ENCODE results near the gene MATN3. TPM values are rescaled to one million over a fixed set of nuclear protein-coding genes. Genes with fewer than 3 reads are reported as not detected.
A peak's percentile ranks its signal among the peaks of the same experiment; 100 is the strongest.

Gene MATN3
- total RNA-seq, 1 donor from 2014 or later: 0.45 TPM

DNA sequence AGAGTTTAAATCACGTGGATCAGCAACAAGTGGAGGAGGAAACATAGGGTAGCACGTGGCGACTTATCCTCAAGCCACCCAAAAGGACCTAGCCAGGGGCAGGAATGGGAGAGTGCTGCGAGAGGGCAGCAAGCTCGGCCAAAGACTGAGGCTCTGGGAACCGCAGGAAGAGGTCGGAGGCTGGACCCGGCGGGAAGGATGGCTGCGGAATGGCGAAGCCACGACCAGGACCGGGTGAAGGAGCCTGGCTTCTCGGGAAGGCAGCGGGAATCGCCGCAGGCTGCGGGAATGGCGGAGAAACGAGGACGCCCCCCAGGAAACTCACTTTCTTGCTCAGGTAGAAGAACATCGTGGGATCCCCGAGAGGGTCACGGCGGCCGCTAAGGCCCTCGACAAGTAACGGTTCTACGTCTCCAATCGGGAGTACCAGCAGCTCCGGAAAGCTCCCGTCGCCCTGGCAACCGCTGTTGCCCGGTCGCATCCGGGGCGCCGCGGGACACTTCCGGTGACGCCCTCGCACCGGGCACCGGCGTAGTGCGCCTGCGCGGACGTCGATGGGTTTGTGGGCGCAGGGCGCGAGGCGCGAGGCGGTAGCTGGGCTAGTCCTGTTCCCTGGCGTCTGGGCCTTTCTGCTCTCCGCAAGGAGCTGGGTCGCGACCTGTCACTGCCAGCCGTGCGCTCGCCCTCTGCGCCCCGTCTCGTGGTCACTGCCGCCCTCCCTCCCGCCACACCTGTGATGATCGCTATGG, 22.6 kb downstream of the MATN3 start, which contains the start of gene WDR35:
WDR35 (minus strand) TSS at position 439 of the 749 bp plus-strand sequence; CDS start at position 349, 90 bp downstream.
- peak within 1 kb of the TSS; percentile 95 for H3K4me3 Mint-ChIP-seq
- Histone ChIP-seq H3K9me3 (ENCODE audit: low read depth) (no peaks in the 10 kb centered on the region), H3F3A (ENCODE audit: low read depth) (peaks cover 30% of the 10 kb centered on the region), H4K20me1 (ENCODE audit: low read depth) (no peaks in the 10 kb centered on the region), H3K27me3 (no peaks in the 10 kb centered on the region), H3K27ac (no peak within 1 kb of the TSS), H3K9ac (peak within 1 kb of the TSS; percentile 43), H3K4me2 (peak within 1 kb of the TSS; percentile 96), H3K79me2 (ENCODE audit: low read depth) (peaks cover 48% of the 10 kb centered on the region), H2AFZ (replicated peaks) (peak within 1 kb of the TSS; percentile 98), H3K36me3 (no peaks in the 10 kb centered on the region), H3K4me1 (peaks cover 20% of the 10 kb centered on the region), H3K4me3 (peak within 1 kb of the TSS; percentile 84)
- peaks cover 15% of the 10 kb centered on the region for H3K36me3 Mint-ChIP-seq
- peaks cover 34% of the 10 kb centered on the region for H3K4me1 Mint-ChIP-seq
- peak; percentile 98 for DNase-seq (ENCODE audit: low spot score)
- TF ChIP-seq, protein P1, sequence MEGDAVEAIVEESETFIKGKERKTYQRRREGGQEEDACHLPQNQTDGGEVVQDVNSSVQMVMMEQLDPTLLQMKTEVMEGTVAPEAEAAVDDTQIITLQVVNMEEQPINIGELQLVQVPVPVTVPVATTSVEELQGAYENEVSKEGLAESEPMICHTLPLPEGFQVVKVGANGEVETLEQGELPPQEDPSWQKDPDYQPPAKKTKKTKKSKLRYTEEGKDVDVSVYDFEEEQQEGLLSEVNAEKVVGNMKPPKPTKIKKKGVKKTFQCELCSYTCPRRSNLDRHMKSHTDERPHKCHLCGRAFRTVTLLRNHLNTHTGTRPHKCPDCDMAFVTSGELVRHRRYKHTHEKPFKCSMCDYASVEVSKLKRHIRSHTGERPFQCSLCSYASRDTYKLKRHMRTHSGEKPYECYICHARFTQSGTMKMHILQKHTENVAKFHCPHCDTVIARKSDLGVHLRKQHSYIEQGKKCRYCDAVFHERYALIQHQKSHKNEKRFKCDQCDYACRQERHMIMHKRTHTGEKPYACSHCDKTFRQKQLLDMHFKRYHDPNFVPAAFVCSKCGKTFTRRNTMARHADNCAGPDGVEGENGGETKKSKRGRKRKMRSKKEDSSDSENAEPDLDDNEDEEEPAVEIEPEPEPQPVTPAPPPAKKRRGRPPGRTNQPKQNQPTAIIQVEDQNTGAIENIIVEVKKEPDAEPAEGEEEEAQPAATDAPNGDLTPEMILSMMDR (IDR thresholded peaks at IDR 0.05): no peak
- peak; percentile 46 for TF ChIP-seq EZH2 (IDR thresholded peaks at IDR 0.05)
- H3K27me3 Mint-ChIP-seq (ENCODE audit: insufficient read depth, low read depth): peaks cover 3% of the 10 kb centered on the region
- peak within 1 kb of the TSS; percentile 40 for H3K27ac Mint-ChIP-seq
- H3K9me3 Mint-ChIP-seq: no peaks in the 10 kb centered on the region

DNA sequence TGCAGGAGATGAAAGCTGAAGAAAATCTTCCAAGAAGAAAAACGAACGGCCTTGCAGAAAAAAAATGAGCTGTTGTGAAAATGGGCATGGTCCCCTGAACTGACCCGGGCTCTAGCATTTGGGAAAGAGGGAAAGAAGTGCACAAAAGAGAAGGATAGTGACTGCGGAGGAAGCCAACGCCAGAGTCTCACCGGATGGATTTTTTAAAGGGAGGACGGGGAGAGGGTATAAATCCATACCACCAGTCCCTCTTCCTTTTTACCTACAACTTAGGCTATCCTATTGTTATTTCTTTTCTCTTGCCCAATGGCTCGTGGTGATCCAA, 23.2 kb downstream of the MATN3 start:
- peak overlapping the region; percentile 96 for H3K4me2 ChIP-seq
- H3K79me2 ChIP-seq (ENCODE audit: low read depth): peaks cover 54% of the 10 kb centered on the region
- H3K9me3 ChIP-seq (ENCODE audit: low read depth): no peaks in the 10 kb centered on the region
- H3K4me3 ChIP-seq: peak overlapping the region; percentile 84
- H3K27ac ChIP-seq: no peak overlapping the region
- no peaks in the 10 kb centered on the region for H3K27me3 ChIP-seq
- H3K4me1 ChIP-seq: peaks cover 20% of the 10 kb centered on the region
- no peaks in the 10 kb centered on the region for H4K20me1 ChIP-seq (ENCODE audit: low read depth)
- DNase-seq (ENCODE audit: low spot score): no peak
- H3K36me3 ChIP-seq: no peaks in the 10 kb centered on the region
- peak overlapping the region; percentile 98 for H2AFZ ChIP-seq (replicated peaks)
- TF ChIP-seq EZH2phosphoT487 (IDR thresholded peaks at IDR 0.05) (no peak), EZH2 (IDR thresholded peaks at IDR 0.05) (no peak)
- TF ChIP-seq, protein P1 (IDR thresholded peaks at IDR 0.05): no peak
- H3F3A ChIP-seq (ENCODE audit: low read depth): peaks cover 30% of the 10 kb centered on the region
- H3K9me3 Mint-ChIP-seq: no peaks in the 10 kb centered on the region
- peak overlapping the region; percentile 95 for H3K4me3 Mint-ChIP-seq
- H3K9ac ChIP-seq: peak overlapping the region; percentile 43
- H3K27me3 Mint-ChIP-seq (ENCODE audit: insufficient read depth, low read depth): peaks cover 3% of the 10 kb centered on the region
- peaks cover 34% of the 10 kb centered on the region for H3K4me1 Mint-ChIP-seq
- peaks cover 17% of the 10 kb centered on the region for H3K36me3 Mint-ChIP-seq
- H3K27ac Mint-ChIP-seq: peak overlapping the region; percentile 40

DNA sequence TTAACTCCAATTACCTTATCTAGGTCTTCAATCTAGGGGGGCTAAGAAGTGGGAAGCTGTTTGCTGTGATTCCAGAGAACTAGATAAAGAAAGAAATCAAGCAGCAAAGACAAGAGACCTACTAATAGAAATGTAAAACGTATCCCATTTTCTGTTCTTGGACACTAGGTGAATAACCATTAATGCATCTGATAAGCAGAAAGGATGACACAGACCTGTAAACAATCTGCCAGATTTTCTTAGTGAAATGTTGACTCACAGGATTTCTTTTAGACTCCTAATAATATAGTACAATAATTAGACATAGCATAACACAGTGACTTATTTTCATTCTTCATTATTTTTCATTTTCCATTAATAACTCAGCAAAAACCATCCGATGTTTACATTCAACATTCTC, 23.9 kb downstream of the MATN3 start:
- TF ChIP-seq EZH2 (IDR thresholded peaks at IDR 0.05): no peak
- TF ChIP-seq EZH2phosphoT487 (IDR thresholded peaks at IDR 0.05): no peak
- TF ChIP-seq, protein P1 (IDR thresholded peaks at IDR 0.05): no peak
- peak overlapping the region; percentile 95 for H3K4me3 Mint-ChIP-seq

More for the DNA sequence above, 23.9 kb downstream of the MATN3 start:
- Mint-ChIP-seq H3K27ac (no peak overlapping the region), H3K4me1 (peaks cover 34% of the 10 kb centered on the region), H3K9me3 (no peaks in the 10 kb centered on the region), H3K36me3 (peaks cover 20% of the 10 kb centered on the region), H3K27me3 (ENCODE audit: insufficient read depth, low read depth) (peaks cover 3% of the 10 kb centered on the region)
- H2AFZ ChIP-seq (replicated peaks): no peak overlapping the region
- peaks cover 59% of the 10 kb centered on the region for H3K79me2 ChIP-seq (ENCODE audit: low read depth)
- peak overlapping the region; percentile 84 for H3K4me3 ChIP-seq
- no peaks in the 10 kb centered on the region for H4K20me1 ChIP-seq (ENCODE audit: low read depth)
- peaks cover 30% of the 10 kb centered on the region for H3F3A ChIP-seq (ENCODE audit: low read depth)
- H3K27ac ChIP-seq: no peak overlapping the region
- no peak for DNase-seq (ENCODE audit: low spot score)
- H3K9ac ChIP-seq: no peak overlapping the region
- H3K27me3 ChIP-seq: no peaks in the 10 kb centered on the region
- H3K4me2 ChIP-seq: peak overlapping the region; percentile 96
- no peaks in the 10 kb centered on the region for H3K9me3 ChIP-seq (ENCODE audit: low read depth)
- H3K4me1 ChIP-seq: peaks cover 20% of the 10 kb centered on the region
- no peaks in the 10 kb centered on the region for H3K36me3 ChIP-seq
